A673 (cell line): ENCODE data around the gene CFAP410.

Source experiments
- EZH2 ChIP-seq: fragments of 200-600 bp; sonication (generic); IDR thresholded peaks from 2 replicates; pipeline ENCODE4 v1.6.1; 2017; ENCODE audit warnings: borderline replicate concordance, low read depth, mild to moderate bottlenecking, mixed read lengths, antibody characterized with exemption, low read length; ENCODE audit not compliant: poor library complexity, severe bottlenecking
- TF ChIP-seq, protein P1 (sequence below): fragments of 300-800, 200-600 bp; sonication (generic); conservative IDR thresholded peaks from 2 replicates; pipeline ENCODE4 v1.5.1; 2017; ENCODE audit warnings: low read depth, mild to moderate bottlenecking, antibody characterized with exemption, low read length, moderate library complexity, mixed read lengths

DNA sequence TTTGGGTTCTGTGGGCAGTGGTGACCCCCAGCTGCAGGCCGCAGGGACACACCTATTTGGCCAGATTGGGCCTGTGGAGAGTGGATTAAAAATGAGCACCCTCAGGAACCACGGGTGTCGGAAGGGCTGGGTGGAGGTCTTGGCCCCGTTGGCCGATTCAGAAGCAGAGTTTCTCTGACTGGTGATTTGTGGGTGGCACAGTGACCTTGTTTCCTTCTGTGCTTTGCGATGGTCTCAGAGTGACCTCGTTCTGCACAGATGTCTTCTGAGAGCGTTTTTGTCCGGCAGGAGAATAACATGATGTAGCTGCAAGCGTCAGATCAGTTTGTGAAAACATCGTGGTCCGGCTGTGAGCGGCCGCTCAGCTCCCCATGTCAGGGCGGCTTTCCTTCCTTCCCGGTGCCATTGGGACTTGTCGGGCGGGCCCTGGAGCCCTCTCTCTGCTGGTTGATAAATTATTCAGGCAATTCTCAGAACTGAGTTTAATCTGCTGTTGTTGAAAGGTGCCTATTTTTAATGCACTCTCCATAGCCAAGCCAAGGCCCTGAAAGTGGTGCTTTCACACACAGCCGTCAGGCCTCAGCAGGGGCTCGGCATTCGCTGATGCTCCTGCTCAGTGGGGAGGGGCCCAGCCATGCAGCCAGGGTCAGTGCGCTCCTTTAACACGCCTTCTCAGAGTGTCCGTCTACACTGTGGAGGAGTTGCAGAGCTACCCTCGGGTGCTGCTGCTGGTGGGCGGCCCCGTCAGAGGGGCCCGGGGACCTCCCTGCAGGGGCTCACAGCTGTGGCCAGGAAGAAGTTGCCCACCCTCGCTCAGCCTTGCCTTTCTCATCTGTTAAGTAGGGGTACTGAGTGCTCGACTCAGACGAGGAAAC, 41.0 kb upstream of the CFAP410 start:
- TF ChIP-seq, protein P1, sequence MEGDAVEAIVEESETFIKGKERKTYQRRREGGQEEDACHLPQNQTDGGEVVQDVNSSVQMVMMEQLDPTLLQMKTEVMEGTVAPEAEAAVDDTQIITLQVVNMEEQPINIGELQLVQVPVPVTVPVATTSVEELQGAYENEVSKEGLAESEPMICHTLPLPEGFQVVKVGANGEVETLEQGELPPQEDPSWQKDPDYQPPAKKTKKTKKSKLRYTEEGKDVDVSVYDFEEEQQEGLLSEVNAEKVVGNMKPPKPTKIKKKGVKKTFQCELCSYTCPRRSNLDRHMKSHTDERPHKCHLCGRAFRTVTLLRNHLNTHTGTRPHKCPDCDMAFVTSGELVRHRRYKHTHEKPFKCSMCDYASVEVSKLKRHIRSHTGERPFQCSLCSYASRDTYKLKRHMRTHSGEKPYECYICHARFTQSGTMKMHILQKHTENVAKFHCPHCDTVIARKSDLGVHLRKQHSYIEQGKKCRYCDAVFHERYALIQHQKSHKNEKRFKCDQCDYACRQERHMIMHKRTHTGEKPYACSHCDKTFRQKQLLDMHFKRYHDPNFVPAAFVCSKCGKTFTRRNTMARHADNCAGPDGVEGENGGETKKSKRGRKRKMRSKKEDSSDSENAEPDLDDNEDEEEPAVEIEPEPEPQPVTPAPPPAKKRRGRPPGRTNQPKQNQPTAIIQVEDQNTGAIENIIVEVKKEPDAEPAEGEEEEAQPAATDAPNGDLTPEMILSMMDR: no peak
- no peak for TF ChIP-seq EZH2
